ENCODE results near the gene CEP192. TPM values are rescaled to one million over a fixed set of nuclear protein-coding genes. Genes with fewer than 3 reads are reported as not detected.

The CEP192 gene
- total RNA-seq, 1 experiment from 2014 or later, result 24.3 TPM

- Histone ChIP-seq H3K4me2 (ENCODE audit: low read length) (no peak overlapping the region), H3K4me1 (ENCODE audit: control insufficient read depth in 1 of 2, insufficient read depth in 2 of 2, low read length in 2 of 2) (no peaks in the 10 kb centered on the region), H3K27me3 (ENCODE audit: insufficient read depth, low read length) (no peaks in the 10 kb centered on the region), H4K20me1 (ENCODE audit: insufficient read depth) (no peaks in the 10 kb centered on the region), H2AFZ (ENCODE audit: low read depth, low read length, poor library complexity, severe bottlenecking) (no peak overlapping the region), H3K36me3 (ENCODE audit: control insufficient read depth in 1 of 2, insufficient read depth in 2 of 2, low read length in 2 of 2) (peaks cover 48 to 75% of the 10 kb centered on the region in 2 experiments; a peak in 3 of 4 replicates), H3K9me3 (ENCODE audit: control insufficient read depth in 1 of 2, insufficient read depth in 1 of 2, low read depth in 1 of 2, low read length in 2 of 2) (no peaks in the 10 kb centered on the region), H3K9ac (ENCODE audit: low read length) (no peak overlapping the region), H3K4me3 (replicated peaks in 1 of 2; ENCODE audit: low read depth in 1 of 2, low read length in 2 of 2) (no peak overlapping the region), H3K79me2 (ENCODE audit: insufficient read depth, low read length) (peaks cover 20% of the 10 kb centered on the region), H3K9me2 (ENCODE audit: insufficient read depth) (no peaks in the 10 kb centered on the region), H3K27ac (ENCODE audit: low read depth, low read length) (no peak overlapping the region)
- CTCF ChIA-PET, result no interaction called here
- DNase-seq (ENCODE audit: low read depth, low spot score) (no peak), ATAC-seq (no peak)
- POLR2A ChIA-PET, result no interaction called here
- BruUV-seq (replicated peaks), result no TSS peak
- RAD21 ChIA-PET (ENCODE audit: low non-redundant PET in 1 of 2, low total read pairs in 2 of 2, uncharacterized antibody in 2 of 2, unreplicated experiment in 2 of 2), result no interaction called here
- TF ChIP-seq CBX3 (IDR thresholded peaks at IDR 0.05; ENCODE audit: low read depth) (no peak), RAD21 (IDR thresholded peaks at IDR 0.05; ENCODE audit: low read depth) (no peak), ZNF274 (IDR thresholded peaks at IDR 0.05; ENCODE audit: low read depth, low read length) (no peak), CEBPB (IDR thresholded peaks at IDR 0.05; ENCODE audit: low read depth) (no peak), YY1 (IDR thresholded peaks at IDR 0.05; ENCODE audit: extremely low read depth, insufficient replicate concordance, low read depth, low read length) (no peak), MAX (IDR thresholded peaks at IDR 0.05) (no peak), SP1 (IDR thresholded peaks at IDR 0.05; ENCODE audit: low read depth) (no peak), FOSL1 (IDR thresholded peaks at IDR 0.05; ENCODE audit: low read depth) (no peak), REST (IDR thresholded peaks at IDR 0.05; ENCODE audit: low read depth) (no peak), POLR2A (IDR thresholded peaks at IDR 0.05; ENCODE audit: borderline replicate concordance, extremely low read depth, insufficient read depth, insufficient read length) (no peak), POLR2AphosphoS5 (IDR thresholded peaks at IDR 0.05; ENCODE audit: low read depth, low read length) (no peak), SRF (IDR thresholded peaks at IDR 0.05; ENCODE audit: low read depth) (no peak), ATF3 (IDR thresholded peaks at IDR 0.05) (no peak), EZH2 (IDR thresholded peaks at IDR 0.05) (no peak), SIN3A (IDR thresholded peaks at IDR 0.05; ENCODE audit: low read depth) (no peak), ZFX (IDR thresholded peaks at IDR 0.05) (no peak), EGR1 (IDR thresholded peaks at IDR 0.05; ENCODE audit: low read depth) (no peak), TCF7L2 (IDR thresholded peaks at IDR 0.05; ENCODE audit: borderline replicate concordance, extremely low read depth, insufficient read depth, insufficient read length) (no peak), CTCF (IDR thresholded peaks at IDR 0.05 in 2 of 3, conservative IDR thresholded peaks at IDR 0.05 in 1 of 3; ENCODE audit: borderline replicate concordance in 1 of 3, insufficient read depth in 1 of 3, low read depth in 2 of 3, low read length in 2 of 3) (no peak)
- intact Hi-C loops (cut with micrococcal nuclease), result loop anchor here (10.0 kb wide), 1 partner anchor 59 kb away; no protein-coding TSS in a partner anchor
Measured at GRCh38 chr18:13014232-13014631, 23.1 kb downstream of the CEP192 start.
